ENCODE results near the gene ASB6. TPM values are rescaled to one million over a fixed set of nuclear protein-coding genes. Genes with fewer than 3 reads are reported as not detected.
"Not testable (repeated sequence)": the region's sequence is repeated elsewhere in the genome, so short reads cannot be mapped to it uniquely, and the experiment has no call there.

Gene ASB6
- total RNA-seq, 1 donor from 2014 or later = 9.3 TPM

- ATAC-seq (no peak), DNase-seq (ENCODE audit: missing footprints) (no peak)
- intact Hi-C loops (cut with DNase I) = no loop called here
Measured at GRCh38 chr9:129648092-129648763, 6.3 kb upstream of the ASB6 start.

- peak; percentile 42 for DNase-seq (ENCODE audit: missing footprints)
- no peak for ATAC-seq
- intact Hi-C loops (cut with DNase I) = no loop called here
Measured at GRCh38 chr9:129647635-129648034, 5.7 kb upstream of the ASB6 start.

DNA sequence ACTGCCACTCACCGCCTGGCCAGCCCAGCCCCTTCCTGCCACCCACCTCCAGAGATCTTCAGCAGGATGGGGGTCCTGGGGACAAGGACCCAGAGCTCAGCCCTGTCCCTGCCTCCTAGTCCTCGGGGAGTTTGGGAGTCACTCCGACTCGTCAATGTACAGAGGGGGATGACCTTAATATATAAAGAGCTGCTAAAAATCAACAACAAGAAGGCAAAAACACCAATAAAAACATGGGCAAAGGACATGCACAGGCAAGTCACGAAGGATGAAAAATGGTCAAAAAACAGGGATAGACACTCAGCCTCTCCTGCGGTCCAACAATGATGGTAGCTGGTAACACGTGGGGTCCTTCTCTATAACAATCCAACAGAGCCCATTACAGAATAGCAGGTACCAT, 4.7 kb upstream of the ASB6 start:
- intact Hi-C loops (cut with DNase I) = no loop called here
- ATAC-seq = no peak
- DNase-seq (ENCODE audit: missing footprints) = no peak

DNA sequence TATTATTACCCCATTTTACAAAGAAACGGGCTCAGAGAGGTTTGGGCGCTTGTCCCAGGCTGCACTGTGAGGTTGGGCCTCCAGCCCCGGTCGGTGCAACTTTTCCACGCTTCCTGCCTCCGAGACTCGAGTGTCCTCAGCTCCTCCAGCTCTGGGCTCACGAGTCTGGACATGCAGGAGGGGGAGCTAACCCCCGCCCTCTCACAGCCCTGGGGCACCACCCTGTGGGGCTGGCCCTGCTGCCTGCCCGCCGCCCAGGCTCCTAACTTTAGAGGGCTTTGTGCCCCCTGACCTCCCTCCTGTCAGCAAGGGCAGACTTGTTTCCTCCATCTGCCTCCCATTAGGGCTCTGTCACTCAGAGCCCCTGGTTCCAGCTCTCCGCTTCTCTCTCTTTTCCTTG, 4.3 kb upstream of the ASB6 start:
- ATAC-seq (no peak), DNase-seq (ENCODE audit: missing footprints) (no peak)
- intact Hi-C loops (cut with DNase I) = no loop called here

DNA sequence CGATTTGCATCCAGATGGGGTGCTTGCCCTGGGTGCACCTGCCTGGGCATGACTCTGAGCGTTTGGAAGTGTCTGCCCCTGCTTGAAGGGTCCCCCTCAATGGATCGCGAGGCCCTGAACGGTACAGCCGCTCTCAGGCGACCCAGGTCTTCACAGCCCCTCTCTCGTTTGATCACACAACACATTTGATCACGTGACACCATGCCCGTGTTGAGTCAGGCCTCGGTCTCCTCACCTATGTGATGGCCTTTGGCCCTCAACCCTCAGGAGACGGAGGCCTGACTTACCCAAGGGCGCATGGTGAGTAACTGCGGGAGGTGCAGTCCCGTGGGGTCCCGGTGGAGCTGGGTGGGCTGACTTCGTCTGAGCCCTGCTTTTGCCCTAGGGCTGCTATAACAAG, 3.0 kb upstream of the ASB6 start:
- intact Hi-C loops (cut with DNase I) = loop anchor here (5.0 kb wide), 1 partner anchor 92 kb away; no protein-coding TSS in a partner anchor
- ATAC-seq (no peak), DNase-seq (ENCODE audit: missing footprints) (no peak)

DNA sequence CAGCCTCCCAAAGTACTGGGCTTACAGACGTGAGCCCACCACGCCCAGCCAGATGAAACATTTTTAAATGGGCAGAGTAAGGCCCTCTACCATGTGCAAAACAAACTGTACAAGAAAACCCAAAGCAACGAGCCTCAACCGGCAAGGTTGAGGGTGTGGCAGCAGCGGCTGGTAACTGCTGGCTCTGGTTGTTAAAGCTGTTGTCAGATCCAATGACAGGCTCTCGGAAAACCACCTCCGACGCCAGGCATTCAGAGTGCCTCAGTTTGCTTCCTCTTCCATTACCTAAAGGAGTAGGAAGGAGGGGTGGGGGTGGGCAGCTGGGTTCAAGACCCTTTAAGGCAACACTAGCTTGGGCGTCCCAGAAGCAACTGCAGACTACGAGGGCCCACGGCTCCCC, 2.4 kb upstream of the ASB6 start:
- intact Hi-C loops (cut with DNase I) = loop anchor here (5.0 kb wide), 1 partner anchor 93 kb away; no protein-coding TSS in a partner anchor
- no peak for ATAC-seq
- DNase-seq (ENCODE audit: missing footprints) = no peak

DNA sequence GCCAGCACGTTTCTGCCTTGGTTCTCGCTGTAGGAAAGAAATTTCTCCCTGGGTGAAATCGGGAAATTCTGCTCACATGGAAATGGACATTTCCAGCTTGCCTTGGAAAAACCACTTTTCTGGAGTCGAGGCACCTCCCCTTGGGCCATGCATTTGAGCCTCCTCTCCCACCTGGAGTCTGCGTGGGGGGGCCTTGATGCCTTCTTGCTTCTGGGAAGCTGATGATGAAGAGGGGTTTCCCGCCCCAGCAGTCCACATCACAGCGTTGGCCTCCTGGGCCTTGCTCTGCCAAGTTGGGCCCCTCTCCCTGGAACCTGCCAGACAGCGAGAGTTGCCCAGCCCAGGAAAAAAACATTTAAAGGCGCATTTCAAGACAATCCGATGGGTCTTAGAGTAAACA, 1.8 kb upstream of the ASB6 start:
- intact Hi-C loops (cut with DNase I) = loop anchor here (2.0 to 5.0 kb wide), 2 partner anchors 94 to 139 kb away; no protein-coding TSS in a partner anchor
- DNase-seq (ENCODE audit: missing footprints) = no peak
- ATAC-seq = no peak

GRCh38 chr9:129640871-129641749, 841 bp downstream of the ASB6 start:
- DNase-seq (ENCODE audit: missing footprints) (no peak), ATAC-seq (no peak)
- intact Hi-C loops (cut with DNase I) = loop anchor here (5.0 kb wide), 1 partner anchor 96 kb away; no protein-coding TSS in a partner anchor

GRCh38 chr9:129640086-129640870, 1.7 kb downstream of the ASB6 start:
- no peak for ATAC-seq
- intact Hi-C loops (cut with DNase I) = loop anchor here (5.0 kb wide), 1 partner anchor 97 kb away; no protein-coding TSS in a partner anchor

GRCh38 chr9:129639756-129640085, 2.2 kb downstream of the ASB6 start:
- intact Hi-C loops (cut with DNase I) = loop anchor here (5.0 kb wide), 1 partner anchor 98 kb away; no protein-coding TSS in a partner anchor
- ATAC-seq = no peak
- DNase-seq (ENCODE audit: missing footprints) = no peak

More at GRCh38 chr9:129640086-129640870, 1.7 kb downstream of the ASB6 start:
- no peak for DNase-seq (ENCODE audit: missing footprints)

GRCh38 chr9:129639034-129639630, 2.8 kb downstream of the ASB6 start:
- DNase-seq (ENCODE audit: missing footprints) (no peak), ATAC-seq (no peak)
- intact Hi-C loops (cut with DNase I) = no loop called here

GRCh38 chr9:129637673-129638439, 4.1 kb downstream of the ASB6 start:
- intact Hi-C loops (cut with DNase I) = no loop called here

GRCh38 chr9:129637102-129637501, 4.8 kb downstream of the ASB6 start:
- DNase-seq (ENCODE audit: missing footprints) (no peak), ATAC-seq (no peak)
- intact Hi-C loops (cut with DNase I) = no loop called here

More at GRCh38 chr9:129637673-129638439, 4.1 kb downstream of the ASB6 start:
- DNase-seq (ENCODE audit: missing footprints) (no peak), ATAC-seq (no peak)

DNA sequence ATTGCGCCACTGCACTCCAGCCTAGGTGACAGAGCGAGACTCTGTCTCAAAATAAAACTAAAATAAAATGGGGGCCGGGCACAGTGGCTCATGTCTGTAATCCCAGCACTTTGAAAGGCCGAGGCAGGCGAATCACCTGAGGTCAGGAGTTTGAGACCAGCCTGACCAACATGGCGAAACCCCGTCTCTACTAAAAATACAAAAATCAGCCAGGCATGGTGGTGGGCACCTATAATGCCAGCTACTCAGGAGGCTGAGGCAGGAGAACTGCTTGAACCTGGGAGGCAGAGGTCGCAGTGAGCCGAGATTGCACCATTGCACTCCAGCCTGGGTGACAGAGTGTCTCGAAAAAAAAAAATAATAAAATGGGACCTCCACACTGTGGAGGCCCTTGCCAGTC, 5.6 kb downstream of the ASB6 start:
- intact Hi-C loops (cut with DNase I); ATAC-seq; DNase-seq (ENCODE audit: missing footprints): not testable (repeated sequence)

DNA sequence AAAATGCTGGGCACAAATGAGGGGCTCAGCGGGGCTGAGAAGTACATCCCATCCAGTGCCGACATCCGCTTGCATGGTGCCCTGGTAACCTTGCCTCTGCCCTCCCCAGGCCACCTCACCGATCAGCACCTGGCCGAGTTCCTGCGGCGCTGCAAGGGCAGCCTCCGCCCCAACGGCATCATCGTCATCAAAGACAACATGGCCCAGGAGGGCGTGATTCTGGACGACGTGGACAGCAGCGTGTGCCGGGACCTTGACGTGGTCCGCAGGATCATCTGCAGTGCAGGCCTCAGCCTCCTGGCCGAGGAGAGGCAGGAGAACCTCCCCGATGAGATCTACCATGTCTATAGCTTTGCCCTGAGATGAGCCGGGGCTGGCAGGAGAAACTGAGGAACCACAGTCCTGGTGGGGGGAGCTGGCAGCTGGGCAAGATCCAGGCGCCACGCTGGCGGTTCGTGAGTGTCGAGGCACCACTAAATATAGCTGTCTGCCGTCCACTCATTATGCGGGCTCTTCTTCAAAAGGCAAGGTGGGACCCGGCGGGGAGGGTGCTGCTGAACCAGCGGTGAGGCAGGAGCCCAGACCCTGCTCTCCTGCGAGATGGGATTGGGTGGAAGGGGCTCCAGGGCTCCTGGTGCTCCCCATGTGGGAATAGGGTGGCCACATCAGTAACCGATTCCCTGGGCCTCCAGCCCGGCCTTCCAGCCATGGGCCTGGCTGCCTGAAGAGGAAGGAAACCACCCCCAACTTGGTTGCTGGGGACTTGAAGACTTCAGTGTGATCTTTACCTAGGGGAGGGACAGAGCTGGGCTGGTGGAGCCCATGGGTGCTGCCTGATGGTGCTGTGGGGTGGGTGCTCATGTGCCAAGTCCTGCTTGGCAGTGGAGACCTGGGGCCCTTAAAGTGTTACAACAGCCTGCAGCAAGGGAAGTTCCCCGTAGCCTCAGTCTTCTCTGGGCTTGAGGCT, 6.6 kb downstream of the ASB6 start:
- ATAC-seq = no peak
- peak; percentile 40 for DNase-seq (ENCODE audit: missing footprints)
- intact Hi-C loops (cut with DNase I) = no loop called here

GRCh38 chr9:129633848-129634247, 8.1 kb downstream of the ASB6 start:
- ATAC-seq (no peak), DNase-seq (ENCODE audit: missing footprints) (no peak)
- intact Hi-C loops (cut with DNase I) = no loop called here

DNA sequence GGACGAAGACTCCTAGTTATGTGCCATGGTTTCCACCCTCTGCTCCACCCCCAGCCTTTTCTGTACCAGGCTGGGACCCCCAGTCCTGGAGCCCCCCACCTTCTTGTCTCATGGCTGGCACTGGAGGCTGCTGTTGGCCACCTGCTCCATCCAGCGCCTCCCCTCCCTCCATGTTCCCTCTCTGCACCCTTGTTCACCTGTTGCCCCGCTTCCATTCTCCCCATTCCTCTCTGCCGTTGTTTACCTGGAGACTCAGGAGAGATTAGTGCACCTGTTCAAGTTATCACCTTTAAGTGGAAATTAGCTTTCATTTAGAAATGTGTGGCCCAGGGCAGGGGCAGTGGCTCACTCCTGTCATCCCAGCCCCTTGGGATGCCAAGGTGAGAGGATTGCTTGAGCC, 8.7 kb downstream of the ASB6 start:
- no peak for ATAC-seq
- no peak for DNase-seq (ENCODE audit: missing footprints)
- intact Hi-C loops (cut with DNase I) = no loop called here

All from Right ventricle myocardium inferior (tissue), 1 donor.